Right cardiac atrium (tissue), 5 donors: ENCODE measurements around the gene CEP55. TPM values are rescaled to one million over a fixed set of nuclear protein-coding genes. Genes with fewer than 3 reads are reported as not detected.

Experiments used
- ATAC-seq, 2 donors: fragments of 200-7000 bp; cut with Tn5 transposase; one replicate each; pipeline versions ENCODE4 v1.8.0 to v1.9.1; 2020; ENCODE audit warnings: moderate library complexity in 2 of 2, mild to moderate bottlenecking in 1 of 2
- DNase-seq, 3 donors: peaks; one replicate each; pipeline ENCODE4 v3.0.0-alpha.2; 2020
- H3K27ac ChIP-seq: one replicate; pipeline ENCODE4 v1.5.1; 2013; ENCODE audit warnings: mild to moderate bottlenecking, low read length, control low read depth, moderate library complexity
- H3K27me3 ChIP-seq: one replicate; pipeline ENCODE4 v1.6.1; 2013; ENCODE audit not compliant: control insufficient read depth, insufficient read depth
- H3K4me1 ChIP-seq: one replicate; pipeline ENCODE4 v1.6.1; 2013; ENCODE audit warnings: low read length; ENCODE audit not compliant: control insufficient read depth, insufficient read depth
- H3K4me3 ChIP-seq: one replicate; pipeline ENCODE4 v1.5.1; 2013; ENCODE audit warnings: low read length, control low read depth
- H3K9me3 ChIP-seq: one replicate; pipeline ENCODE4 v1.6.1; 2013; ENCODE audit warnings: low read length; ENCODE audit not compliant: control insufficient read depth
- WGBS: extraction: QIAGEN DNeasy Blood & Tissue Kit; methylation state at CpG from one replicate; pipeline ENCODE4 v1.1.7; 2013; 5-methylcytosine and 5-hydroxymethylcytosine counted together
- intact Hi-C, 4 donors: fragments of 100-400 bp; cut with DNase I; formaldehyde crosslinking; loops; one replicate each; pipeline versions ENCODE4 v1.11.0 to v1.14.0; 2022 to 2023
- polyA plus RNA-seq: library from polyadenylated mRNA; stranded (reverse); fragments of 200-250 nt; gene quantifications from one replicate; pipeline ENCODE4 v1.2.3, GENCODE V29; 2013
- total RNA-seq, 4 donors: library from RNA; stranded (reverse); fragmentation: NEBNext Ultra II Directional; extraction: Animal tissue kit (Norgen Biotek cat#: 25700); gene quantifications; one replicate each; pipeline ENCODE4 v1.2.1, GENCODE V29; 2021
- donor health status: healthy with polysubstance abuse.
- donor health status: DM: no; HTN: yes; CAD: no.
- donor health status: DM: no; HTN: no; CAD: no.
- donor health status: DM: no; HTN: yes; CAD: no; lungs with severe emphysema.
- donor health status: DM: yes; HTN: yes; CAD: no.

The CEP55 gene
- total and polyA plus RNA-seq, 5 donors: 0.11 to 1.6 (median 0.45) TPM

DNA sequence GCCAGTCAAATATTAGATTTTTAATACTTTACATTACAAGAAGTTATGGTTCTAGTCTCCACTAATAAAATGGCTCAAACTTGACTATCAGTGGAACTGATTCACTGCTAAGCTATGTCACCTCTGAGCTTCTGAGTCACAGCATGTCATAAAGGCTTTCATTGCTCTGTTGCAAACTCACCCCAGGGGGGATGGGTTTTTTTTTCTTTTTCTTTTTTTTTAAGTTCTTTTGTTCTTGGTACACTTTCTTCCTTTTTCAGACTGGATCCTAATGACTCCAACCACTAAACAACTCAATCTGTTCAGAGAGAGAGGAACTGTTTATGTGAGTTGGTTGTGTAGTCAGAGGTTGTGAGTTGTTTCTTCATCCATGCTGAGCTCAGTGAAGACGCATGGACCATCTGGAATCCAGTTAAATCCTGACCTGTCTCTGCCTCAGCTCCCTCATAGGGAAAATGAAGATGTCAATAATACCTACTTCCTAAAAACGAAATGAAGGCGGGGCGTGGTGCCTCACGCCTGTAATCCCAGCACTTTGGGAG is 25.2 kb upstream of the CEP55 start:
- WGBS: 89% methylated on average over 5 of the region's 5 CpGs
- no peak overlapping the region for H3K4me3 ChIP-seq
- H3K9me3 ChIP-seq: no peaks in the 10 kb centered on the region
- H3K4me1 ChIP-seq: peaks cover 4% of the 10 kb centered on the region
- no peak overlapping the region for H3K27ac ChIP-seq
- no peaks in the 10 kb centered on the region for H3K27me3 ChIP-seq
- DNase-seq (no peak), ATAC-seq (peak; percentile 43 to 45)
- intact Hi-C loops: no loop called here

DNA sequence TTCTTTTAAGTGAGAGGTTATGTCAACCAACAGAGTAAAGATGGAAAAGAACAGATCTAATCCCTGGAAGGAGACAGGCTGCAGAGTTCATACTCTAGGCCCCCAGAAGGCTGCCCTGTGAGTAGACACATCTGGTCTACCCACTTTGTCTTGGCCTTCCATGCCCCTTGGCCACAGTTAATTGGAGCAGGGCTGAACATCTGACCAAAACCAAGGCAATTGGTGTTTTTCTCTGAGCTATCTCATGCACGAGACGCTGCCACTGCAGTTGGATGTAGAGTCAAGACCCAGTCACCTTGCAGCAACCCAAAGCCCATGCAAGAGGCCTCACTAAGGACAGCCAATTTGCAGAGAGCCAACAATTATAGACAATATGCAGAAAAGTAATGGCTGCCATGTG is 23.3 kb upstream of the CEP55 start:
- intact Hi-C loops: no loop called here
- Histone ChIP-seq H3K27ac (no peak overlapping the region), H3K4me3 (no peak overlapping the region), H3K9me3 (no peaks in the 10 kb centered on the region), H3K27me3 (no peaks in the 10 kb centered on the region), H3K4me1 (no peaks in the 10 kb centered on the region)
- ATAC-seq (no peak), DNase-seq (no peak)
- WGBS: 90% methylated on average over 2 of the region's 2 CpGs

DNA sequence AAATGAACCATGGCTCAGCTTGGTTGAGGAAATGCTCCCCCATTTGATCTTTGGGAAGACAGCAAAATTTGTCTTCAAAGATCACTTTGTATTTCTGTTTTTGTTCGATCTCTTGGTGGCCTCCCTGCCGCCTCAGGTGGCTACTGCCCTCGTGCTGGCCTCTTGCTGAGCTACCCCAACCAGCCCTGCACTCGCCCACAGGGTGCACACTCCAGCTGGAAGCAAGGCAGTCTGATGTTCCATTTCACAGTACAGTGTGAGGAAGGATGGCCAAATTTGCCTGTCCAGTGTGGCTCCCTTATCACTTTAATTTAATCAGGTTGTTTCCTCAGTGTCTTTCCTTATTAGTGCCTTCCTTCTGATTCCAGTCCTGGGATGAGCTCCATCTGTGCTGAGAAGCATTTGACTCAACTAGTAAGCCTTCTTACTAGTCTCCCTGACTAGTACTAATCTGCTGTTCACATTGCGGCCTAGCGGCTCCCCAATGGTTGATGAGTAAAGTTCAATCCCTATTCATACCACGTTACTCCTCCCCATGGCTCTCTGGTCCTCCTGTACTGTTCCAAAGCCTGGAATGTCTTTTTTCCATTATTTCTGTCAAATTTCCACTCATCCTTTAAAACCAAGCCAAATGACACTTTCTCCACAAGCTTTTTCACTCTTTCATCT is 22.5 kb upstream of the CEP55 start:
- ATAC-seq: no peak
- Histone ChIP-seq H3K27me3 (no peaks in the 10 kb centered on the region), H3K27ac (no peak overlapping the region), H3K4me3 (no peak overlapping the region), H3K9me3 (no peaks in the 10 kb centered on the region), H3K4me1 (no peaks in the 10 kb centered on the region)
- DNase-seq: no peak
- WGBS: 76% methylated on average over 7 of the region's 7 CpGs
- intact Hi-C loops: no loop called here

DNA sequence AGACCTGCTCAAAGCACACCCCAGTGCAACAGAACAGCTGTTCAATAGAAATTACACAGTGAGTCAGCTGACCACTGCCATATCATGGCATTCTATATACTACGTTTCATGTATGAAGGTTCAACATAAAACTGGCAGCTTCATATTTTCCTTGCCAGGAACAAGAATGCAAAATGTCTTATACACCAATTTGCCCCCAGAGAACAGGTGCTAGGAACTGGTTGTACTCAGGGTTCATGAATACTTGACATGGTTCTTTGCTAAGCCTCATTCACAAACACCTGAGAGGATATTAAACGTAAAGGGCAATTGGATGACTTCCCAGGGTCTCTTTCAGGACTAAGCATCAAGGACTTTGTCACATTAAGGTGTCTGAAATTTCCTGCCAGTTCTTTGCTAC is 21.2 kb upstream of the CEP55 start:
- 78% methylated on average over 2 of the region's 2 CpGs for WGBS
- no peaks in the 10 kb centered on the region for H3K27me3 ChIP-seq
- H3K9me3 ChIP-seq: no peaks in the 10 kb centered on the region
- DNase-seq: no peak
- no peak overlapping the region for H3K27ac ChIP-seq
- ATAC-seq: no peak
- intact Hi-C loops: loop anchor here in 1 of 4 donors (5.0 kb wide), 1 partner anchor 38 kb away; no protein-coding TSS in a partner anchor
- H3K4me3 ChIP-seq: no peak overlapping the region
- no peaks in the 10 kb centered on the region for H3K4me1 ChIP-seq

DNA sequence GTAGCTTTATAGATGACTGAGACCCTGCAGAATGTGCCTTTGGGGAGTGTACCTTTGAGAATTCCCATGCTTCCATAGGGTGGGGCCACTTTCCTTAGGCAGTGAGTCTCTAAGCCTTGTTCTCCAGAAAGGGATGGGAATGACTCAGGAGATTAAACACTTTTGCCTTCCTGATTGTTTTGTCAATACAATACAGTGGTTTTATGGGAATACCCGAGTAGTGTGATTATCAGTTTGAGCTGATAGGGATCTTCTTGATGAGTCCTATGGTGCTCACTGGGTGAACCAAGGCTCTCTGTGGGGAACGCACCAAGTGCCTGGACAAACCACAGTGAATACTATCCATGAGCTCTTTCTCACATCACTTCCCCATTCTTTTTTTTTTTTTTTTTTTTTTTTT is 20.5 kb upstream of the CEP55 start:
- intact Hi-C loops: loop anchor here in 1 of 4 donors (5.0 kb wide), 1 partner anchor 39 kb away; no protein-coding TSS in a partner anchor
- DNase-seq (no peak), ATAC-seq (peak in 1 of 2 donors; percentile 46)
- H3K4me1 ChIP-seq: no peaks in the 10 kb centered on the region
- no peak overlapping the region for H3K4me3 ChIP-seq
- WGBS: 75% methylated on average over 2 of the region's 2 CpGs
- H3K27ac ChIP-seq: no peak overlapping the region
- no peaks in the 10 kb centered on the region for H3K9me3 ChIP-seq
- H3K27me3 ChIP-seq: no peaks in the 10 kb centered on the region

DNA sequence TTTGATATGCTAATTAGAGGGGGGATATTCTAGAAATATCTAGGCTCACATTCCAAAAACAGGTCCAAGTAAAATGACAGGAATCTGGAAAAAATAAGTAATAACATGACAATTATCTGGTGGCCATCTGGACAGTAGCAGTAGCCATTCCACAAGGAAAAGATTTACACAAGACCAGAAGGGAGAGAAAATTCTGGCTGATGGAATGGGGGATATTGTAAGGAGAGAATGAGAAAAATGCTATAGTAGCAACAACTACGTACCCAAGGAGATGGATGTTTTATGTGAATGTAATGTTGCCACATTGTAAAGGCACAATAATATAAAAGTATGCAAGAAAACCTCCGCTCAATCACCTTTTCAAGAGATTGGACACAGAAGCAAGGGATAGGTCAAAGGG is 19.7 kb upstream of the CEP55 start:
- no peak overlapping the region for H3K27ac ChIP-seq
- ATAC-seq (no peak), DNase-seq (no peak)
- intact Hi-C loops: loop anchor here in 1 of 4 donors (5.0 kb wide), 1 partner anchor 39 kb away; no protein-coding TSS in a partner anchor
- H3K4me3 ChIP-seq: no peak overlapping the region
- WGBS: 92% methylated on average over 2 of the region's 2 CpGs
- H3K9me3 ChIP-seq: no peaks in the 10 kb centered on the region
- H3K4me1 ChIP-seq: no peaks in the 10 kb centered on the region
- no peaks in the 10 kb centered on the region for H3K27me3 ChIP-seq

DNA sequence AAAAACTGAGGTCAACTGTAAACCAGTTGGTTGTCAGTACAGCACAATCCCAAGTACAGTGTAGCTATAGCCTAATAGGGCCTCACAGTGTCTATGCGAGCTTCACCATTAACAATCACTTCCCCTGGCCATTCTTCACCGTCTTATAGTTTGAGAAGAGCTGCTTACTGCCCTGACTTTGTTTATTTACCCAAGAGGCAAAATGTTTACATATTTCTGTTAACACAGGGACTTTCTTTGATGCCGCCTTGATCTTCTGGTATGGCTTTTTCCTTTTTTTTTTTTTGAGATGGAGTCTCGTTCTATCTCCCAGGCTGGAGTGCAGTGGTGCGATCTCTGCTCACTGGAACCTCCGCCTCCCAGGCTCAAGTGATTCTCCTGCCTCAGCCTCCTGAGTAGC is 17.5 kb upstream of the CEP55 start:
- Histone ChIP-seq H3K27ac (no peak overlapping the region), H3K4me1 (no peaks in the 10 kb centered on the region), H3K4me3 (no peak overlapping the region), H3K27me3 (no peaks in the 10 kb centered on the region), H3K9me3 (no peaks in the 10 kb centered on the region)
- 86% methylated on average over 6 of the region's 6 CpGs for WGBS
- intact Hi-C loops: loop anchor here in 1 of 4 donors (5.0 kb wide), 1 partner anchor 42 kb away; no protein-coding TSS in a partner anchor
- DNase-seq (no peak), ATAC-seq (no peak)

DNA sequence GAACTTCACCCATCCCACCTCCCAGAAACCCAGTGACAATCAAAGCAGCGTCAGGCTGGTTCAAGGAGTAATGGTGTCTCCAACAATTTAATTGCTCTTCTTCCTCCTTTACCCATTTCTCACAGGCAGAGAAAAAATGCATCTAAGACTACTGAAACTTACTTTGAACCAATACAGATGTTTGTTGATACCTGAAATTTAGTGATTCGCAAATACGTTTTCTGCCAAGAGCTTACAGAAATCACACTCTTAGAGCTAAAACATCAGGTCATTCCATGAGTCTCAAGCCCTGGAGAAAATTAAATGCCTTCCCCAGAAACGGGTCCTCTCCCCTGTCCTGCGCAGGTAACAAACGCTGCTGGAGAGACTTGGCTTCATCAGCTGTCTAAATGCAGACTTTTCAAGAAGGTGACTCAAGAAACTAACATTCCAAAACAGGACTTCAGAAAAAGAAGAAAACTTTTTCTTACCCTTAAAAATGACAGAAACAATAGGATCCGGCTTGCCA is 14.7 kb upstream of the CEP55 start:
- Histone ChIP-seq H3K4me3 (peak overlapping the region; percentile 98), H3K27ac (peak overlapping the region; percentile 86), H3K27me3 (no peaks in the 10 kb centered on the region), H3K4me1 (no peaks in the 10 kb centered on the region), H3K9me3 (no peaks in the 10 kb centered on the region)
- WGBS: 28% methylated on average over 7 of the region's 7 CpGs
- intact Hi-C loops: loop anchor here (1.0 to 5.0 kb wide), 4 partner anchors 101 to 105 kb away; no protein-coding TSS in a partner anchor
- ATAC-seq (peak in 1 of 2 donors; percentile 22), DNase-seq (no peak)

DNA sequence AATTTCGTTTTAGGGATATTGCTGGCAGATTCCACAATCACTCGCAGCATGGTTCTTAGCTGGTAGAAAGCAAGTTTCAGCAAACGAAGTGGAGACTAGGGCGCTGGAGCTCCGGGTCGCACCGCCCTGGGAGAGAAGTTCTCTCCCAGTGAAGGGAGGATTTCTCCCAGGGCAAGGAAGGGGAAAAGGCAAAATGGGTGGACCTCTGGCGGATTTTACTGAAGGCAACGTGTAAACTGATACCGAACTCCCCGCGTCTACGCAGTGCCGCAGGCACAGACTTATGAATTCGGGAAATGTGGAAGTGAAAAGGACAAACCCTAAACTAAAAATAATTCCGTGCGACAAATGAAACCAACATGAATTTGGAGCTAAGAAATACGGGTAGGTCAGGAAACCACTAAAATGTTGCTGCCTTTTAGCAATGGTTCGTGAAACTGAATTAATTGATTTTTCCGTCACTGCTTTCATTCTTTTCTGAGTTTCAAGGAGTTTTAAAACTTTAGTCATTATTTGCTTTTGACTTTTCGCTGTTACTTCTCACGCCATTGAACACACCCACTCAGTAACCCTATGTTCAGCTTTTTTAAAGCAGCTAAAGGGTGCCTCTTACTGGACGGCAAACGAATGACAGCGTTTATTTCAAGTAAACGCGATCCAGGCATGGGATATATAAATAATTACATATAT is 14.1 kb upstream of the CEP55 start, which contains the start of gene MYOF:
Gene MYOF (minus strand): TSS at position 190 of the 690 bp plus-strand sequence. CDS start 140 bp downstream, at position 50.
- no peaks in the 10 kb centered on the region for H3K9me3 ChIP-seq
- no peaks in the 10 kb centered on the region for H3K4me1 ChIP-seq
- ATAC-seq (peak; percentile 89 to 90), DNase-seq (peak; percentile 61 to 80 (median 70))
- no peaks in the 10 kb centered on the region for H3K27me3 ChIP-seq
- H3K27ac ChIP-seq: peak within 1 kb of the TSS; percentile 86
- peak within 1 kb of the TSS; percentile 98 for H3K4me3 ChIP-seq
- WGBS: under 1% methylated on average over 27 of the region's 27 CpGs
- intact Hi-C loops: loop anchor here (1.0 to 5.0 kb wide), 4 partner anchors 101 to 106 kb away; no protein-coding TSS in a partner anchor

DNA sequence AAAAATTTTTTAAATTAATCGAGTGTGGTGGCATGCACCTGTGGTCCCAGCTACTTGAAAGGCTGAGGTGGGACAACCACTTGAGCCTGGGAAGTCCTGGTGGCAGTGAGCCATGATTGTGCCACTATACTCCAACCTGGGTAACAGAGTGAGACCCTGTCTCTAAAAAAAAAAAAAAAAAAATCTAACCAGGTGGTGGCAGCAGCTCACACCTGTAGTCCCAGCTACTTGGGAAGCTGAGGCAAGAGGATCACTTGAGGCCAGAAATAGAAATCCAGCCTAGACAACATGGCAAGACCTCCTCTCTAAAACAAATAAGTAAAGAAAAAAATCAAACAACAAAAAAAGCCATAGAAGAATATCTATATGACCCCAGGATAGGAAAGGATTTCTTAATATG is 10.7 kb upstream of the CEP55 start:
- no peaks in the 10 kb centered on the region for H3K4me1 ChIP-seq
- H3K27ac ChIP-seq: no peak overlapping the region
- intact Hi-C loops: no loop called here
- no peak for DNase-seq
- H3K27me3 ChIP-seq: no peaks in the 10 kb centered on the region
- ATAC-seq: no peak
- H3K4me3 ChIP-seq: no peak overlapping the region
- no peaks in the 10 kb centered on the region for H3K9me3 ChIP-seq
- 30% methylated on average over 1 of the region's 1 CpG for WGBS
